ENCODE measurements around the gene CARD9.

CARD9 gene

DNA sequence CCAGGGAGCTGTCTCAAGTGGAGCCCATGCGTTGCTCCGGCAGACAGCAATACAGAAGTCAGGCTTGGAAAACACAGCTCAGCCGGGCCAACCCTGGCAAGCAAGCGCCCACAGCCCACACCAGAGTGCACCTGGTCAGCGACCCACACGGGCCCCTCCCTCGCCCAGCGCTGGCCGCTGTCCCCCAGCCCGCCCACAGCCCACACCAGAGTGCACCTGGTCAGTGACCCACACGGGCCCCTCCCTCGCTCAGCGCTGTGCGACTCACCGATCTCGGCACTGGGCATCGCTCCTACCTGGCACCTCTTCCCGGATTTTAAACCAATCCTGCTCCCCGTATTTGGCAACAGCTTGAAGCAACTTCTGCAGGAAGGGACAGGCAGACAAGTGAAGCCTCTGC, 13.7 kb upstream of the CARD9 start:
- in situ Hi-C loops (cut with HindIII; ENCODE audit: low sequenced_read_pairs), result no loop called here

DNA sequence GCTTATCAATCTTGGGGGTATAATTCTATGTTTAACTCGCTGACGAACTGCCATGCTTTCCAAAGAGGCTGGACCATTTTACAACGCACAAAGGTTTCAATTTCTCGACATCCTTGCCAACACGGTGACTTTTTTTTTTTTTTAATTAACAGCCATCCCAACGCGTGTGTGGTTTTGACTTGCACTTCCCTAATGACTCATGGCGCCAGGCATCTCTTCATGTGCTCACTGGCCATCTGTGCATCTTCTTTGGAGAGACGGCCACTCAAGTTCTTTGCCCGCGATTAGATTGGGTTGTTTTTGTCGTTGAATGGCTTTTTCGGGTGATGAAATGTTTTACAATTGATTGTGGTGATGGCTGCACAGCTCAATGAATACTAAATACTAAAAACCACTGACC, 12.5 kb upstream of the CARD9 start:
- TF ChIP-seq, protein P1, sequence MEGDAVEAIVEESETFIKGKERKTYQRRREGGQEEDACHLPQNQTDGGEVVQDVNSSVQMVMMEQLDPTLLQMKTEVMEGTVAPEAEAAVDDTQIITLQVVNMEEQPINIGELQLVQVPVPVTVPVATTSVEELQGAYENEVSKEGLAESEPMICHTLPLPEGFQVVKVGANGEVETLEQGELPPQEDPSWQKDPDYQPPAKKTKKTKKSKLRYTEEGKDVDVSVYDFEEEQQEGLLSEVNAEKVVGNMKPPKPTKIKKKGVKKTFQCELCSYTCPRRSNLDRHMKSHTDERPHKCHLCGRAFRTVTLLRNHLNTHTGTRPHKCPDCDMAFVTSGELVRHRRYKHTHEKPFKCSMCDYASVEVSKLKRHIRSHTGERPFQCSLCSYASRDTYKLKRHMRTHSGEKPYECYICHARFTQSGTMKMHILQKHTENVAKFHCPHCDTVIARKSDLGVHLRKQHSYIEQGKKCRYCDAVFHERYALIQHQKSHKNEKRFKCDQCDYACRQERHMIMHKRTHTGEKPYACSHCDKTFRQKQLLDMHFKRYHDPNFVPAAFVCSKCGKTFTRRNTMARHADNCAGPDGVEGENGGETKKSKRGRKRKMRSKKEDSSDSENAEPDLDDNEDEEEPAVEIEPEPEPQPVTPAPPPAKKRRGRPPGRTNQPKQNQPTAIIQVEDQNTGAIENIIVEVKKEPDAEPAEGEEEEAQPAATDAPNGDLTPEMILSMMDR (IDR thresholded peaks at IDR 0.05; ENCODE audit: low read depth, low read length, missing control alignments), result no peak
- in situ Hi-C loops (cut with HindIII; ENCODE audit: low sequenced_read_pairs), result no loop called here
- no peak overlapping the region for H3K4me3 ChIP-seq (ENCODE audit: low read depth, low read length)
- DNase-seq (ENCODE audit: low read depth), result no peak

More for the DNA sequence above, 13.7 kb upstream of the CARD9 start:
- no peak overlapping the region for H3K4me3 ChIP-seq (ENCODE audit: low read depth, low read length)
- TF ChIP-seq, protein P1 (IDR thresholded peaks at IDR 0.05; ENCODE audit: low read depth, low read length, missing control alignments), result no peak
- no peak for DNase-seq (ENCODE audit: low read depth)

DNA sequence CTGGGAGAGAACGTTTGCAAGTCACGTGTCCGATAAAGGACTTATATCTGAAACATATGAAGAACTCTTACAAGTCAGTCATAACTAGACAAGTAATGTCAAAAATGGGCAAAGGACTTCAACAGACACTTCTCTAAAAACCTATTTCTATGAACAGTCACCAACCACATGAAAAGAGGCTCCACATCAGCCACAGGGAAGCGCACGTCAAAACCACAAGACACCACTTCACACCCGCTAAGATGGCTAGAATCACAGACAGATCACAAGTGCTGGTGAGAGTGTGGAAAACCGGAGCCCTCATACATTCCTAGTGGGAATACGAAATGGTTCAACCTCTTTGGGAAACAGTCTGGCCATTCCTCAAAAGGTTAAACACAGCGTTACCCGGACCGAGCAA, 11.5 kb upstream of the CARD9 start:
- no peak for DNase-seq (ENCODE audit: low read depth)
- in situ Hi-C loops (cut with HindIII; ENCODE audit: low sequenced_read_pairs), result no loop called here

DNA sequence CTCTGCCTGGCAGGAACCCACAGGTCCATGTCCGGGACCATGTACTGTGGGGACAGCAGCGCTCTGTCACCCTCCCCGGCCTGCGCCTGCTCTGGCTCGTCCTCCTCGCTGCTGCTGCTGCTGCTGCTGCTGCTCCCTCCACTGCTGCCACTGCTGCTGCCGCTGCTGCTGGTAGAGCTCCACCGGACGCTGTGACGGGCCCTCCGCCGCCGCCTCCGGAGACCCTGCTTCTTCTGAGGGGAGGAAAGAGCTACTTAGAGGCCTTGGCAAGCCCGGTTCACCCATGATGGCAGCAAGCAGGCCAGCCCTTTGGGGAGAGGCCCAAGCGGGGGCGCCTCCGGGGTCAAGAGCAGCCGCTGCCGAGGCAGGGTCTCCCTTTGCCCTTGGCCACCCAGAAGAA, 10.0 kb upstream of the CARD9 start:
- H3K4me3 ChIP-seq (ENCODE audit: low read depth, low read length), result no peak overlapping the region
- DNase-seq (ENCODE audit: low read depth), result no peak
- in situ Hi-C loops (cut with HindIII; ENCODE audit: low sequenced_read_pairs), result no loop called here
- TF ChIP-seq, protein P1 (IDR thresholded peaks at IDR 0.05; ENCODE audit: low read depth, low read length, missing control alignments), result no peak

More for the DNA sequence above, 11.5 kb upstream of the CARD9 start:
- TF ChIP-seq, protein P1 (IDR thresholded peaks at IDR 0.05; ENCODE audit: low read depth, low read length, missing control alignments), result no peak
- no peak overlapping the region for H3K4me3 ChIP-seq (ENCODE audit: low read depth, low read length)

DNA sequence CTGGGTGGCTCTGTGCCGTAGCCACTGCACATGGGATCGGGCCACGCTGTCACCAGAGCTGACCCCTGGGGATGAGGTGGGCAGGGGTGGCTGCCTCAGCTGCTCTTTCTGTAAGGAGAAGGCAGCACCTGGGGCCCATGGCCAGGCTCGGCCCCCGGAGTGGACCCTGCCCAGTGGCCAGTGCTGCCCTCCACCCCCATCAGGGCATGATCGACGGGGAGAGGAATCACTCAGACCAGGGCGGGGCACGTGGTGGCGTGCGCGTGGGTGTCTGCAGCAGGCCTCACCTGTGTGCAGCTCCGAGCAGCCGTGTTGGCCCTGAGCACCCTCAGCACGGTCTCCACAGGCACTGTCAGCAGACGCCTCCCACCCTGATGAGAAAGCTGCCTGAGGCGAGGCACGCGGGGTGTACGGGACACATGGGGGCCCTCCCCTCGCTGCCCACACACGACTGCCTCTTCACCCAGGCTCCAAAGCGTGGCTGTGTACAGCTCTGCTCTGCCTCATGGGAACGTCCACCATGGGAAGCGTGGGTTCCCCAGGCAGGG, 8.6 kb upstream of the CARD9 start:
- H3K4me3 ChIP-seq (ENCODE audit: low read depth, low read length), result no peak overlapping the region
- in situ Hi-C loops (cut with HindIII; ENCODE audit: low sequenced_read_pairs), result no loop called here
- no peak for DNase-seq (ENCODE audit: low read depth)
- TF ChIP-seq, protein P1 (IDR thresholded peaks at IDR 0.05; ENCODE audit: low read depth, low read length, missing control alignments), result no peak

DNA sequence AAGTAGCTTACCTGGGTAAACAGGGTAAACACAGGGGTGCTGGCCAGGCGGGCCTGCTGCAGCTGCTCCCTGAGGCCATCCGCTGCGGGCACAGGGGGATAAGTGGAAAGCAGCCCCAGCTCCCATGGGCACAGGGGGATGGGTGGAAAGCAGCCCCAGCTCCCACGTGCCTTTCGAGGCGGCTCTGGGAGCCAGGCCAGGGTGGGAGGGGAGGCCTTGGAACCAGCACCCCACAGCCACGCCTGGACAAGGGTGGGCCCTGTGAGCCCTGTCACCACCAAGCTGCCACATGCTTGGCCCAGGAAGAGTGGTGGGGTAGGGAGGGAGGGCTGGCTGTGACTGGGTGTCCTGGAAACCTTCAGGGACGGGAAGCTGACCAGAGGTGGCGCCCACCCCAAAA, 7.8 kb upstream of the CARD9 start:
- TF ChIP-seq, protein P1 (IDR thresholded peaks at IDR 0.05; ENCODE audit: low read depth, low read length, missing control alignments), result no peak
- no peak overlapping the region for H3K4me3 ChIP-seq (ENCODE audit: low read depth, low read length)
- in situ Hi-C loops (cut with HindIII; ENCODE audit: low sequenced_read_pairs), result no loop called here
- no peak for DNase-seq (ENCODE audit: low read depth)
